OCI-LY1 (cell line): ENCODE measurements around the gene BGN.

ENCODE experiments used
- CTCF ChIP-seq: fragments of 200-600 bp; sonication (generic), shearing (Covaris generic); IDR thresholded peaks from 2 replicates; pipeline ENCODE4 v1.5.1; 2017; ENCODE audit warnings: mild to moderate bottlenecking, antibody characterized with exemption, low read length, moderate library complexity, mixed read lengths
- EZH2 ChIP-seq: fragments of 200-600 bp; sonication (generic), shearing (Covaris generic); IDR thresholded peaks from 2 replicates; pipeline ENCODE4 v1.8.0; 2017; ENCODE audit warnings: borderline replicate concordance, mixed run types, mild to moderate bottlenecking, antibody characterized with exemption, low read length, moderate library complexity, mixed read lengths

- no peak for TF ChIP-seq CTCF
- TF ChIP-seq EZH2 = no peak
Observed at GRCh38 chrX:153494061-153494460, 719 bp upstream of the BGN start.
